ENCODE results near the gene APLNR.

- no peak for TF ChIP-seq CTCF (IDR thresholded peaks at IDR 0.05)
- no peak for TF ChIP-seq ZFX (IDR thresholded peaks at IDR 0.05; ENCODE audit: borderline replicate concordance)
Observed at GRCh38 chr11:57190548-57190947, 46.5 kb downstream of the APLNR start.
